Mesendoderm (in vitro differentiated cells): Measurements from ENCODE around the gene AIM2.
"Not testable (repeated sequence)": the region's sequence is repeated elsewhere in the genome, so short reads cannot be mapped to it uniquely, and the experiment has no call there.

Experiments used
- DNase-seq: peaks from one replicate; pipeline ENCODE4 v3.0.0; 2013
- H2AK5ac ChIP-seq: 2 replicates; pipeline ENCODE4 v1.6.1; 2013; ENCODE audit warnings: low read length, inconsistent platforms
- H2BK120ac ChIP-seq: 2 replicates; pipeline ENCODE4 v1.6.1; 2013; ENCODE audit warnings: low read depth, mild to moderate bottlenecking, low read length, moderate library complexity, mixed read lengths
- H2BK15ac ChIP-seq: replicated peaks from 2 replicates; pipeline ENCODE4 v1.6.1; 2013; ENCODE audit warnings: low read depth, mild to moderate bottlenecking, moderate library complexity
- H2BK5ac ChIP-seq: 2 replicates; pipeline ENCODE4 v1.6.1; 2013; ENCODE audit warnings: low read length, inconsistent platforms
- H3K18ac ChIP-seq: 2 replicates; pipeline ENCODE4 v1.6.1; 2013; ENCODE audit warnings: mild to moderate bottlenecking, low read length, mixed read lengths
- H3K23ac ChIP-seq: one replicate; pipeline ENCODE4 v1.6.1; 2013; ENCODE audit warnings: low read length
- H3K27ac ChIP-seq: 2 replicates; pipeline ENCODE4 v1.5.1; 2013; ENCODE audit warnings: low read depth, mild to moderate bottlenecking, inconsistent platforms, low read length, moderate library complexity
- H3K27me3 ChIP-seq: 2 replicates; pipeline ENCODE4 v1.6.1; 2013; ENCODE audit warnings: low read length, control low read depth, mild to moderate bottlenecking, inconsistent platforms; ENCODE audit not compliant: insufficient read depth, poor library complexity
- H3K36me3 ChIP-seq: 2 replicates; pipeline ENCODE4 v1.6.1; 2013; ENCODE audit warnings: low read length, inconsistent platforms; ENCODE audit not compliant: control insufficient read depth, insufficient read depth
- H3K4ac ChIP-seq: one replicate; pipeline ENCODE4 v1.6.1; 2013; ENCODE audit warnings: low read depth, mild to moderate bottlenecking, low read length, moderate library complexity
- H3K4me1 ChIP-seq: 2 replicates; pipeline ENCODE4 v1.6.1; 2013; ENCODE audit warnings: low read depth, low read length, inconsistent platforms; ENCODE audit not compliant: control insufficient read depth
- H3K4me2 ChIP-seq: 2 replicates; pipeline ENCODE4 v1.6.1; 2013; ENCODE audit warnings: low read length
- H3K4me3 ChIP-seq: 2 replicates; pipeline ENCODE4 v1.5.1; 2013; ENCODE audit warnings: mild to moderate bottlenecking, low read length
- H3K56ac ChIP-seq: one replicate; pipeline ENCODE4 v1.6.1; 2013; ENCODE audit warnings: low read length
- H3K79me1 ChIP-seq: 2 replicates; pipeline ENCODE4 v1.6.1; 2013; ENCODE audit warnings: low read length, inconsistent platforms
- H3K79me2 ChIP-seq: 2 replicates; pipeline ENCODE4 v1.6.1; 2013; ENCODE audit warnings: mild to moderate bottlenecking, low read length; ENCODE audit not compliant: control insufficient read depth, insufficient read depth
- H3K9ac ChIP-seq: 2 replicates; pipeline ENCODE4 v1.6.1; 2013; ENCODE audit warnings: low read length, inconsistent platforms
- H4K5ac ChIP-seq: one replicate; pipeline ENCODE4 v1.6.1; 2013; ENCODE audit warnings: low read length
- H4K8ac ChIP-seq: one replicate; pipeline ENCODE4 v1.6.1; 2013; ENCODE audit warnings: low read depth, mild to moderate bottlenecking, control low read depth, low read length, moderate library complexity
- WGBS: extraction: QIAGEN DNeasy Blood & Tissue Kit; methylation state at CpG from one replicate; pipeline ENCODE4 v1.1.7; 2013; ENCODE audit warnings: low lambda C conversion rate, missing lambda C conversion rate; ENCODE audit not compliant: insufficient coverage; ENCODE audit errors: extremely low coverage; 5-methylcytosine and 5-hydroxymethylcytosine counted together

Gene AIM2

GRCh38 chr1:159113596-159114433 lies 37.2 kb upstream of the AIM2 start:
- Histone ChIP-seq H2BK120ac (no peak overlapping the region), H3K4me2 (no peak overlapping the region), H3K56ac (no peak overlapping the region), H2BK15ac (no peak overlapping the region), H3K79me2 (no peaks in the 10 kb centered on the region), H3K18ac (no peak overlapping the region), H3K4me3 (no peak overlapping the region), H3K27ac (no peak overlapping the region), H3K4ac (no peak overlapping the region), H3K9ac (no peak overlapping the region), H3K79me1 (no peaks in the 10 kb centered on the region), H2AK5ac (no peak overlapping the region), H2BK5ac (no peak overlapping the region), H3K36me3 (no peaks in the 10 kb centered on the region), H3K4me1 (no peaks in the 10 kb centered on the region), H3K23ac (no peak overlapping the region), H4K8ac (no peak overlapping the region), H4K5ac (no peak overlapping the region), H3K27me3 (no peaks in the 10 kb centered on the region)
- WGBS, result no CpG with 5 or more reads among the region's 1 CpG
- DNase-seq, result no peak

GRCh38 chr1:159103021-159103420 lies 26.5 kb upstream of the AIM2 start:
- H2BK15ac ChIP-seq, H3K36me3 ChIP-seq, H3K79me2 ChIP-seq, H3K4me1 ChIP-seq, H4K5ac ChIP-seq, H3K4me3 ChIP-seq, H3K18ac ChIP-seq, H2BK120ac ChIP-seq, H3K27me3 ChIP-seq, H3K9ac ChIP-seq, H3K23ac ChIP-seq, H3K56ac ChIP-seq, H3K79me1 ChIP-seq, H2BK5ac ChIP-seq, H3K27ac ChIP-seq, H4K8ac ChIP-seq, DNase-seq, H2AK5ac ChIP-seq, H3K4ac ChIP-seq, H3K4me2 ChIP-seq: not testable (repeated sequence)
- no CpG with 5 or more reads among the region's 3 CpGs for WGBS

GRCh38 chr1:159100589-159100988 lies 24.0 kb upstream of the AIM2 start:
- WGBS, result no CpG with 5 or more reads among the region's 1 CpG
- no peak overlapping the region for H3K18ac ChIP-seq

GRCh38 chr1:159098596-159098995 lies 22.0 kb upstream of the AIM2 start:
- no peak overlapping the region for H3K4ac ChIP-seq
- no peaks in the 10 kb centered on the region for H3K4me1 ChIP-seq
- no peak overlapping the region for H3K4me3 ChIP-seq
- no peak overlapping the region for H3K18ac ChIP-seq
- no peak overlapping the region for H3K23ac ChIP-seq
- no peaks in the 10 kb centered on the region for H3K79me1 ChIP-seq
- H3K36me3 ChIP-seq, result no peaks in the 10 kb centered on the region
- no peaks in the 10 kb centered on the region for H3K79me2 ChIP-seq
- no peak overlapping the region for H3K9ac ChIP-seq
- no peak for DNase-seq
- H4K8ac ChIP-seq, result no peak overlapping the region
- H2BK120ac ChIP-seq, result no peak overlapping the region
- no peak overlapping the region for H3K56ac ChIP-seq
- no CpG with 5 or more reads among the region's 3 CpGs for WGBS
- H2AK5ac ChIP-seq, result no peak overlapping the region
- no peak overlapping the region for H3K27ac ChIP-seq
- no peak overlapping the region for H3K4me2 ChIP-seq
- no peak overlapping the region for H4K5ac ChIP-seq
- no peaks in the 10 kb centered on the region for H3K27me3 ChIP-seq
- no peak overlapping the region for H2BK15ac ChIP-seq
- no peak overlapping the region for H2BK5ac ChIP-seq

More at GRCh38 chr1:159100589-159100988, 24.0 kb upstream of the AIM2 start:
- Histone ChIP-seq H3K9ac (no peak overlapping the region), H3K27ac (no peak overlapping the region), H3K36me3 (no peaks in the 10 kb centered on the region), H3K79me1 (no peaks in the 10 kb centered on the region), H2BK5ac (no peak overlapping the region), H3K4ac (no peak overlapping the region), H3K23ac (no peak overlapping the region), H2BK15ac (no peak overlapping the region), H3K79me2 (no peaks in the 10 kb centered on the region), H3K4me3 (no peak overlapping the region), H3K4me1 (no peaks in the 10 kb centered on the region), H2AK5ac (no peak overlapping the region), H4K8ac (no peak overlapping the region), H2BK120ac (no peak overlapping the region), H4K5ac (no peak overlapping the region), H3K56ac (no peak overlapping the region), H3K27me3 (no peaks in the 10 kb centered on the region), H3K4me2 (no peak overlapping the region)
- no peak for DNase-seq

- Histone ChIP-seq H3K79me1 (no peaks in the 10 kb centered on the region), H2BK15ac (no peak overlapping the region), H3K4me2 (no peak overlapping the region), H3K79me2 (no peaks in the 10 kb centered on the region), H3K23ac (no peak overlapping the region), H4K8ac (no peak overlapping the region), H3K27ac (no peak overlapping the region), H3K4me1 (no peaks in the 10 kb centered on the region), H2BK5ac (no peak overlapping the region), H3K18ac (no peak overlapping the region), H3K4ac (no peak overlapping the region), H3K56ac (no peak overlapping the region), H3K27me3 (no peaks in the 10 kb centered on the region), H3K9ac (no peak overlapping the region), H3K36me3 (no peaks in the 10 kb centered on the region), H4K5ac (no peak overlapping the region), H3K4me3 (no peak overlapping the region), H2BK120ac (no peak overlapping the region), H2AK5ac (no peak overlapping the region)
- no CpG with 5 or more reads among the region's 3 CpGs for WGBS
- DNase-seq, result no peak
Observed at GRCh38 chr1:159092036-159092760, 15.6 kb upstream of the AIM2 start.
